T-helper 1 cell treated with Interleukin-12 subunit alpha and Interleukin-12 subunit beta and Interleukin-4 antibody, amounts not matched to agents 30 μg/mL and 1 μg/mL, for 36 hours (primary cell): ENCODE data around the gene MIA2.
A peak's percentile ranks its signal among the peaks of the same experiment; 100 is the strongest.
"Not testable (repeated sequence)": the region's sequence is repeated elsewhere in the genome, so short reads cannot be mapped to it uniquely, and the experiment has no call there.

ENCODE experiments used
- H3K27ac Mint-ChIP-seq: one replicate; pipeline ENCODE4 v1.8.0; 2021; ENCODE audit warnings: mild to moderate bottlenecking, mixed read lengths
- H3K27me3 Mint-ChIP-seq: one replicate; pipeline ENCODE4 v1.8.0; 2021; ENCODE audit warnings: low read depth, mixed read lengths
- H3K36me3 Mint-ChIP-seq: one replicate; pipeline ENCODE4 v1.8.0; 2021; ENCODE audit warnings: low read depth, mixed read lengths
- H3K4me1 Mint-ChIP-seq: one replicate; pipeline ENCODE4 v1.8.0; 2021; ENCODE audit warnings: low read depth, mixed read lengths
- H3K4me3 Mint-ChIP-seq: one replicate; pipeline ENCODE4 v1.8.0; 2021; ENCODE audit warnings: mild to moderate bottlenecking, moderate library complexity, mixed read lengths
- H3K9me3 Mint-ChIP-seq: one replicate; pipeline ENCODE4 v1.8.0; 2021; ENCODE audit warnings: mixed read lengths

MIA2 gene

GRCh38 chr14:39233680-39234326, at the start of gene MIA2:
Gene MIA2 (plus strand): TSS chr14:39233915. CDS start chr14:39234115, 200 bp downstream.
- peaks cover 35% of the 10 kb centered on the region for H3K4me1 Mint-ChIP-seq
- peaks cover 2% of the 10 kb centered on the region for H3K36me3 Mint-ChIP-seq
- H3K27me3 Mint-ChIP-seq, result no peaks in the 10 kb centered on the region
- H3K27ac Mint-ChIP-seq, result peak within 1 kb of the TSS; percentile 50
- no peak within 1 kb of the TSS for H3K4me3 Mint-ChIP-seq
- no peaks in the 10 kb centered on the region for H3K9me3 Mint-ChIP-seq

- Mint-ChIP-seq H3K4me1 (peaks cover 9% of the 10 kb centered on the region), H3K4me3 (no peak overlapping the region), H3K27me3 (no peaks in the 10 kb centered on the region), H3K27ac (no peak overlapping the region), H3K9me3 (no peaks in the 10 kb centered on the region), H3K36me3 (peaks cover 28% of the 10 kb centered on the region)
Measured at GRCh38 chr14:39184628-39185255, 49.0 kb upstream of the MIA2 start.

DNA sequence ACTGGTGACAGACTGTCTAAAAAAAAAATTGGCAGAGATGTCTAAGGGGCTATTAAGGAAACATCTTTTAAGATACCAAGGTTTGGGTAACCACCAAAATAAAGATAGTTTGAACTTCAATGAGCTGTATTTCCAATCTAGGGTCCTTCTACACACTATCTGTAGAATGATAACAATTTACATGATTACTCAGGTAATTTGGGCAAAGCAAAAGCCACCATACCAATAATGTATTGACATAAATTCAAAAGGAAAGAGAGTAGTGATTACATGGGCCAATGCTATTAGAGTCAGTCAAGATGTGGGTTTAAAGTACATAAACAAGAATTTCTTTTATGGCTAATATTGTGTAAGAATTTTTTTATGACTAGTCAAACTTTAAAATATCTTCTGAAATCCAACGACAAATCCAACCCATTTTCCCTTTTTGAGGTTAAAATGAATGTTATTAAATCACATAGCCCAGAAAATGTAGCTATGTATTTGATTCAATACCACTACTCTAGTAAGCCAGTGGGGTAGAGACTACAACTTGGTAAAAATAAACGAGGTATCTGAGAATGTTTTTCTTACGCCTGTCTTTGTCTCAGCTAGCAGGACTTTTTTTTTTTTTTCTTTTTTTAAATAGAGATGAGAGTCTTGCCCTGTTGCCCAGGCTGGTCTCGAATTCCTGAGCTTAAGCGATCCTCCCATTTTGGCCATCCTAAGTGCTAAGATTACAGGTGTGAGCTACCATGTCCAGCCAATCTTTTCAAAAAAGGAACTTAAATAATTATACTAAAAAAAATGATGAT, 48.3 kb upstream of the MIA2 start:
- H3K36me3 Mint-ChIP-seq, result peaks cover 26% of the 10 kb centered on the region

DNA sequence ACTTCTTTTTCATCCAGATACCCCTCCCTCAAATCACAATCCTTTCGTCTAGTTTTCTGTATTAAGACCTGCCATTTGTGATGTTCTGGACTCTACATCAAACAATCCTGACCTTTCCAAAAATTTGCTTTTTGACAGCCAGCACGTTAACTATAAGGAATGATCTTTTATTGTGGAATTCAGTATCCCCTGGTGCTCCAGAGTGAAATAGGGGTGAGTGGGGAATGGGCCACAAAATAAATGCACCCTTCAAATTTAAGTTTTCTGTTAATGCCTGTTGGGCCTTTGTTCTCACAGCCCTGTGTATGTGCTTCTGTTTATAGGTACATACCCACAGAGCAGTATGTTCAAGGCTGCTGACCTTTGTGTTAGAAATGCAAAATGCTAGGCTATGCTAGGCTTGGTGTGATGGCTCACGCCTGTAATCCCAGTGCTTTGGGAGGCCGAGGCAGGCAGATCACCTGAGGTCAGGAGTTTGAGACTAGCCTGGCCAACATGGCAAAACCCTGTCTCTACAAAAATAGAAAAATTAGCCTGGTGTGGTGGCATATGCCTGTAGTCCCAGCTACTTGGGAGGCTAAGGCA, 46.7 kb upstream of the MIA2 start:
- Mint-ChIP-seq H3K4me3 (no peak overlapping the region), H3K9me3 (no peaks in the 10 kb centered on the region), H3K27ac (no peak overlapping the region), H3K4me1 (peaks cover 9% of the 10 kb centered on the region), H3K36me3 (peaks cover 27% of the 10 kb centered on the region), H3K27me3 (no peaks in the 10 kb centered on the region)

More for the DNA sequence above, 48.3 kb upstream of the MIA2 start:
- Mint-ChIP-seq H3K27ac (no peak overlapping the region), H3K4me1 (peaks cover 9% of the 10 kb centered on the region), H3K27me3 (no peaks in the 10 kb centered on the region), H3K9me3 (no peaks in the 10 kb centered on the region), H3K4me3 (no peak overlapping the region)

DNA sequence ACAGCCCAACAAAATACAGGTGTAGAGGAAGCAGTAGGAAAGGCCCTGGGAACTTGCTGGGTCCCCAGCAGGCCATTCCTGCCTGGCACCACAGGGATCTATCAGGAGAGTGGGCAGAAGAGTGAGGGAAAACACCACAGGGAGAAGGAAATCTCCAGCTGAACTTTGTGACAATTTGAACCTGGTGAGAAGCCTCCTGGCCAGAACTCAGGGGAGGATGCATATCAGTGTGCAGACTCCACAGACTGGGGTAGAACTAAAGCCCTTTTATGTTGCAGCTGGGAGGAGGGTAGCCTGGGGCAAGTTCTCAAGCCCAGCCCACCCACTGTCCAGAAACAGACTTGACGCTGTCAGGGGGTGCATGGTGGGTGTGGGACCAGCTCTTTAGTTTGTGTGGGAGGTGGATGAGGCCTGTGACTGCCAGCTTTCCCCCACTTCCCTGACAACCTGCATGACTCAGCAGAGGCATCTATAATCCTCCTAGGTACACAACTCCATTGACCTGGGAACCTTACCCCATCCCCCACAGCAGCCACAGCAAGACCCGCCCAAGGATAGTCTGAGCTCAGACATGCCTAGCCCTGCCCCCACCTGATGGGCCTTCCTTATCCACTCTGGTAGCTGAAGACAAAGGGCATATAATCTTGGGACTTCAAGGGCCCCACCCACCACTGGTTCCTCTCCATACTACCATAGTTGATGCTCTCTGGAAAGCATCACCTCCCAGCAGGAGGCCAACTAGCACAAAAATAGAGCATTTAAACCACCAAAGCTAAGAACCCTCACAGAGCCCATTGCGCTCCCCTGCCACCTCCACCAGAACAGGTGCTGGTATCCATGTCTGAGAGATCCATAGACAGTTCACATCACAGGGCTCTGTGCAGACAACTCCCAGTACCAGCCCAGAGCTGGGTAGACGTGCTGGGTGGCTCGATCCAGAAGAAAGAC, 29.8 kb upstream of the MIA2 start:
- Mint-ChIP-seq H3K36me3 (peaks cover 1% of the 10 kb centered on the region), H3K27ac (no peak overlapping the region), H3K27me3 (no peaks in the 10 kb centered on the region), H3K4me1 (peaks cover 25% of the 10 kb centered on the region), H3K4me3 (no peak overlapping the region), H3K9me3 (peaks cover 4% of the 10 kb centered on the region)

DNA sequence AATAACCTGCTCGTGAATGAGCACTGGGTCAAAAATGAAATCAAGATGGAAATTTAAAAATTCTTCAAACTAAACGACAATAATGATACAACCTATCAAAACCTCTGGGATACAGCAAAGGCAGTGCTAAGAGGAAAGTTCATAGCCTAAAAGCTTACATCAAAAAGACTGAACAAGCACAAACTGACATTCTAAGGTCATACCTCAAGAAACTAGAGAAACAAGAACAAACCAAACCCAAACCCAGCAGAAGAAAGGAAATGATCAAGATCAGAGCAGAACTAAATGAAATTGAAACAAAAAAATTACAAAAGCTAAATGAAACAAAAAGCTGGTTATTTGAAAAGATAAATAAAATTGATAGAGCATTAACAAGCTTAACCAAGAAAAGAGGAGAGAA, 26.3 kb upstream of the MIA2 start:
- not testable (repeated sequence) for H3K27me3 Mint-ChIP-seq, H3K9me3 Mint-ChIP-seq, H3K36me3 Mint-ChIP-seq
- H3K27ac Mint-ChIP-seq, result peak overlapping the region; percentile 47
- peaks cover 25% of the 10 kb centered on the region for H3K4me1 Mint-ChIP-seq
- peak overlapping the region; percentile 27 for H3K4me3 Mint-ChIP-seq

DNA sequence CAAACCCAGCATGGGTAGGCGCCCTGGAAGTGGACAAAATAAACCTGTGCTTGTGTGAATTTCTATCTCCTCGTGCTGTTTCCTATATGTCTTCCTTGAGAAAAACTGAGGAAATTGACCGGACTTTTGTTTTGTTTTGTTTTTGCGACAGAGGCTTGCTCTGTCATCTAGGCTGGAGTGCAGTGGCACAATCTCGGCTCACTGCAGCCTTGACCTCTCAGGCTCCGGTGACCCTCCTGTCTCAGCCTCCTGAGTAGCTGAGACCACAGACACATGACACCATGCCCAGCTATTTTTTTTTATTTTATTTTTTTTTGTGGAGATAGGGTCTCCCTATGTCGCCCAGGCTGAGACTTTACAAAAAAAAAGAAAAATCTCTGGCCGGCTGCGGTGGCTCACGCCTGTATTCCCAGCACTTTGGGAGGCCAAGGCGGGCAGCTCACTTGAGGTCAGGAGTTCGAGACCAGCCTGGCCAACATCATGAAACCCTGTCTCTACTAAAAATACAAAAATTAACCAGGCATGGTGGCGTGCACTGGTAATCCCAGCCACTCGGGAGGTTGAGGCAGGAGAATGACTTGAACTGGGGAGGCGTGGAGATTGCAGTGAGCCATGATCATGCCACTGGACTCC, 22.5 kb upstream of the MIA2 start:
- Mint-ChIP-seq H3K27ac (no peak overlapping the region), H3K4me1 (peaks cover 17% of the 10 kb centered on the region), H3K27me3 (no peaks in the 10 kb centered on the region), H3K36me3 (peaks cover 1% of the 10 kb centered on the region), H3K9me3 (peaks cover 4% of the 10 kb centered on the region), H3K4me3 (no peak overlapping the region)

- H3K36me3 Mint-ChIP-seq, result peaks cover 1% of the 10 kb centered on the region
Measured at GRCh38 chr14:39212034-39212433, 21.7 kb upstream of the MIA2 start.

DNA sequence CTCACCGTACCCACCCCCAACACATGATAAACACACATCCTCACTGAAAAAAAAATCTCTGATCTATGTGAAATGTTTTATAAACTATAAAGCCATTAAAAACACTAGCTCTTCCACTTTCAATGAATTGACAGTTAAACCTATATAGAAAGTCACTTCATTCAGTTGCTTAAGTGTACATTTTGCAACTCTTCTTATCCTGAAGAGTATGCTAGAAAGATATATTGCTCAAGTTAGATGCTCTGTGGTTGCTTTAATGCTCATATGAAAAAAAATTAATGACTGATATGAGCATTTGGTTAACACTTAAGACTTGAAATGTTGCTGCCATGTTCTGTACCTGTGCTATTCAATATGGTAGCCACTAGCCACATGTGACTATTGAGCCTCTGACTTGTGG, 21.0 kb upstream of the MIA2 start:
- Mint-ChIP-seq H3K4me3 (no peak overlapping the region), H3K27ac (no peak overlapping the region), H3K27me3 (no peaks in the 10 kb centered on the region), H3K36me3 (no peaks in the 10 kb centered on the region), H3K9me3 (no peaks in the 10 kb centered on the region), H3K4me1 (peaks cover 10% of the 10 kb centered on the region)

More at GRCh38 chr14:39212034-39212433, 21.7 kb upstream of the MIA2 start:
- Mint-ChIP-seq H3K9me3 (no peaks in the 10 kb centered on the region), H3K27me3 (no peaks in the 10 kb centered on the region), H3K4me1 (peaks cover 12% of the 10 kb centered on the region), H3K27ac (no peak overlapping the region), H3K4me3 (no peak overlapping the region)

DNA sequence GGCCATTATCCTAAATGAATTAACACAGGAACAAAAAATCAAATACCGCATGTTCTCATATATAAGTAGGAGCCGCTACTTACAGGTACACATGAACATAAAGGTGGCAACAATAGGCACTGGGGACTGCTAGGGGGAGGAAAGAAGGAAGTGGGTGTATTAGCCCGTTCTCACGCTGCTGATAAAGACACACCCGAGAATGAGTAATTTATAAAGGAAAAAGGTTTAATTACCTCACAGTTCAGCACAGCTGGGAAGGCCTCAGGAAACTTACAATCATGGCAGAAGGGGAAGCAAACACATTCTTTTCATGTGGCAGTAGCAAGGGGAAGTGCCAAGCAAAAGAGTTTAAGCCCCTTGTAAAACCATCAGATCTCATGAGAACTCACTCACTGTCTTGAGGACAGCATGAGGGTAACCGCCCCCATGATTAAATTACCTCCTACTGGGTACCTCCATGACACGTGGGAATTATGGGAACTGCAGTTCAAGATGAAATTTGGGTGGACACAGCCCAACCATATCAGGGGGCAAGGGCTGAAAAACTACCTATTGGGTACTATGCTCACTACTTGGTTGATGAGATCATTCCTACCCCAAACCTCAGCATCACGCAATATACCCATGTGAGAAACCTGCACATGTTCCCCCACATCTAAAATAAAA, 16.4 kb upstream of the MIA2 start:
- Mint-ChIP-seq H3K4me1 (peaks cover 8% of the 10 kb centered on the region), H3K27ac (no peak overlapping the region), H3K4me3 (no peak overlapping the region), H3K27me3 (no peaks in the 10 kb centered on the region), H3K9me3 (no peaks in the 10 kb centered on the region), H3K36me3 (no peaks in the 10 kb centered on the region)

GRCh38 chr14:39218171-39218769, 15.4 kb upstream of the MIA2 start:
- Mint-ChIP-seq H3K9me3 (no peaks in the 10 kb centered on the region), H3K27ac (no peak overlapping the region)

GRCh38 chr14:39219075-39219499, 14.6 kb upstream of the MIA2 start:
- Mint-ChIP-seq H3K36me3 (no peaks in the 10 kb centered on the region), H3K9me3 (no peaks in the 10 kb centered on the region), H3K27me3 (peaks cover 3% of the 10 kb centered on the region), H3K27ac (no peak overlapping the region), H3K4me3 (no peak overlapping the region), H3K4me1 (peaks cover 8% of the 10 kb centered on the region)

More at GRCh38 chr14:39218171-39218769, 15.4 kb upstream of the MIA2 start:
- H3K4me1 Mint-ChIP-seq, result peaks cover 8% of the 10 kb centered on the region
- no peak overlapping the region for H3K4me3 Mint-ChIP-seq
- H3K36me3 Mint-ChIP-seq, result no peaks in the 10 kb centered on the region
- H3K27me3 Mint-ChIP-seq, result no peaks in the 10 kb centered on the region

- not testable (repeated sequence) for H3K4me3 Mint-ChIP-seq, H3K36me3 Mint-ChIP-seq, H3K9me3 Mint-ChIP-seq, H3K27me3 Mint-ChIP-seq, H3K27ac Mint-ChIP-seq
- H3K4me1 Mint-ChIP-seq, result peaks cover 10% of the 10 kb centered on the region
Measured at GRCh38 chr14:39220473-39220872, 13.2 kb upstream of the MIA2 start.
